Ovary (tissue), 3 donors: ENCODE data around the gene SIPA1L3.
"Not testable (repeated sequence)": the region's sequence is repeated elsewhere in the genome, so short reads cannot be mapped to it uniquely, and the experiment has no call there.

Source experiments
- CTCF ChIP-seq, 3 donors: fragments of 450-650 bp in 2 of 3; fragments of 200-600 bp in 1 of 3; IDR thresholded peaks; one replicate each; pipeline versions ENCODE4 v1.5.1 to v1.8.0; 2016 to 2022; ENCODE audit warnings: antibody characterized with exemption in 3 of 3, mild to moderate bottlenecking in 1 of 3
- EP300 ChIP-seq: sonication (generic); formaldehyde crosslinking; IDR thresholded peaks from one replicate; pipeline ENCODE4 v1.6.1; 2017; ENCODE audit warnings: antibody characterized with exemption
- POLR2A ChIP-seq: fragments of 450-650 bp; IDR thresholded peaks from one replicate; pipeline ENCODE4 v1.6.1; 2017; ENCODE audit warnings: antibody characterized with exemption, mild to moderate bottlenecking, moderate library complexity
- donor health status: DM: no; HTN: no; CAD: no.

- TF ChIP-seq CTCF (IDR thresholded peaks at IDR 0.05); POLR2A; EP300: not testable (repeated sequence)
Observed at GRCh38 chr19:38230506-38231133, 323.6 kb downstream of the SIPA1L3 start.
